Activated naive CD4-positive, alpha-beta T cell treated with anti-CD3 and anti-CD28 coated beads, Interleukin-2, amount 10 ng/mL, durations not matched to agents 7 days and 5 days (primary cell): ENCODE measurements around the gene LMAN2.

Experiments used
- CTCF ChIA-PET: fragments of 350-600 bp; sonication (Branson Sonifier 250); formaldehyde crosslinking; loops from one replicate; lab custom pipeline; 2021; ENCODE audit warnings: antibody characterized with exemption; lab: Charles Lee
- DNase-seq: peaks from one replicate; pipeline ENCODE4 v3.0.0-alpha.2; 2020
- H3K27ac Mint-ChIP-seq: one replicate; pipeline ENCODE4 v1.8.0; 2021; ENCODE audit warnings: mild to moderate bottlenecking, moderate library complexity, mixed read lengths
- H3K27me3 Mint-ChIP-seq: one replicate; pipeline ENCODE4 v1.8.0; 2021; ENCODE audit warnings: mild to moderate bottlenecking, mixed read lengths
- H3K36me3 Mint-ChIP-seq: one replicate; pipeline ENCODE4 v1.8.0; 2021; ENCODE audit warnings: mixed read lengths
- H3K4me1 Mint-ChIP-seq: one replicate; pipeline ENCODE4 v1.8.0; 2021; ENCODE audit warnings: mixed read lengths
- H3K4me3 Mint-ChIP-seq: one replicate; pipeline ENCODE4 v1.8.0; 2021; ENCODE audit warnings: mild to moderate bottlenecking, moderate library complexity, mixed read lengths
- H3K9me3 Mint-ChIP-seq: one replicate; pipeline ENCODE4 v1.8.0; 2021; ENCODE audit warnings: mixed read lengths

Gene LMAN2

GRCh38 chr5:177290816-177291596, 60.5 kb downstream of the LMAN2 start:
- H3K9me3 Mint-ChIP-seq: no peaks in the 10 kb centered on the region
- H3K27ac Mint-ChIP-seq: peak overlapping the region; percentile 69
- no peak overlapping the region for H3K4me3 Mint-ChIP-seq
- peaks cover 61% of the 10 kb centered on the region for H3K36me3 Mint-ChIP-seq
- peaks cover 22% of the 10 kb centered on the region for H3K4me1 Mint-ChIP-seq
- CTCF ChIA-PET: no interaction called here
- DNase-seq: no peak
- H3K27me3 Mint-ChIP-seq: no peaks in the 10 kb centered on the region

GRCh38 chr5:177288191-177288590, 63.3 kb downstream of the LMAN2 start:
- no peak overlapping the region for H3K27ac Mint-ChIP-seq
- peaks cover 8% of the 10 kb centered on the region for H3K4me1 Mint-ChIP-seq
- peaks cover 54% of the 10 kb centered on the region for H3K36me3 Mint-ChIP-seq
- no peak for DNase-seq
- H3K27me3 Mint-ChIP-seq: no peaks in the 10 kb centered on the region
- no peak overlapping the region for H3K4me3 Mint-ChIP-seq
- CTCF ChIA-PET: interaction anchor here (1.2 to 1.9 kb wide), 4 partner anchors 13 to 176 kb away, joined by 3 to 6 read pairs (median 3); no protein-coding TSS in a partner anchor
- no peaks in the 10 kb centered on the region for H3K9me3 Mint-ChIP-seq
